Activated T-helper 2 cell treated with anti-CD3 and anti-CD28 coated beads, Interferon-gamma antibody, Interleukin-2, Interleukin-4, amounts not matched to agents 10 μg/mL and 5 μg/mL and 100 μg/mL, durations not matched to agents 14 hours and 24 hours and 36 hours (primary cell): ENCODE data around the gene SH3BGRL3. TPM values are rescaled to one million over a fixed set of nuclear protein-coding genes. Genes with fewer than 3 reads are reported as not detected.
"Not testable (repeated sequence)": the region's sequence is repeated elsewhere in the genome, so short reads cannot be mapped to it uniquely, and the experiment has no call there.

Experiments used
- DNase-seq: peaks from one replicate; pipeline ENCODE4 v3.0.0; 2021; ENCODE audit warnings: low spot score
- H3K27ac Mint-ChIP-seq: one replicate; pipeline ENCODE4 v1.8.0; 2021; ENCODE audit warnings: mixed read lengths
- H3K27me3 Mint-ChIP-seq: one replicate; pipeline ENCODE4 v1.8.0; 2021; ENCODE audit warnings: low read depth, mixed read lengths
- H3K36me3 Mint-ChIP-seq: one replicate; pipeline ENCODE4 v1.8.0; 2021; ENCODE audit warnings: low read depth, mixed read lengths
- H3K4me1 Mint-ChIP-seq: one replicate; pipeline ENCODE4 v1.8.0; 2021; ENCODE audit warnings: low read depth, mixed read lengths
- H3K4me3 Mint-ChIP-seq: one replicate; pipeline ENCODE4 v1.8.0; 2021; ENCODE audit warnings: low read depth, mild to moderate bottlenecking, moderate library complexity, mixed read lengths
- H3K9me3 Mint-ChIP-seq: one replicate; pipeline ENCODE4 v1.8.0; 2021; ENCODE audit warnings: mixed read lengths
- intact Hi-C: fragments of 100-400 bp; cut with micrococcal nuclease; formaldehyde crosslinking; loops from one replicate; pipeline ENCODE4 v1.15.1; 2023
- total RNA-seq: library from RNA; stranded (reverse); gene quantifications from 2 replicates; pipeline ENCODE4 v1.2.3, GENCODE V29; 2022

Gene SH3BGRL3
- total RNA-seq, 1 donor from 2014 or later, result 437 TPM

GRCh38 chr1:26317146-26317545 is 37.3 kb downstream of the SH3BGRL3 start:
- Mint-ChIP-seq H3K27me3 (no peaks in the 10 kb centered on the region), H3K9me3 (no peaks in the 10 kb centered on the region), H3K36me3 (peaks cover 23% of the 10 kb centered on the region), H3K27ac (peak overlapping the region; percentile 94), H3K4me3 (peak overlapping the region; percentile 79), H3K4me1 (peaks cover 49% of the 10 kb centered on the region)
- DNase-seq, result no peak
- intact Hi-C loops, result loop anchor here (1.0 to 10.0 kb wide), 3 partner anchors 9 to 268 kb away; no protein-coding TSS in a partner anchor

GRCh38 chr1:26317612-26318337 is 37.9 kb downstream of the SH3BGRL3 start, which contains the start of gene CD52:
TSS of gene CD52 (plus strand) at chr1:26317958. CDS start at chr1:26318018, 60 bp downstream.
- peak; percentile 78 for DNase-seq
- no peaks in the 10 kb centered on the region for H3K9me3 Mint-ChIP-seq
- H3K27me3 Mint-ChIP-seq, result no peaks in the 10 kb centered on the region
- peaks cover 28% of the 10 kb centered on the region for H3K36me3 Mint-ChIP-seq
- H3K4me1 Mint-ChIP-seq, result peaks cover 50% of the 10 kb centered on the region
- intact Hi-C loops, result loop anchor here (1.0 to 10.0 kb wide), 3 partner anchors 9 to 267 kb away; no protein-coding TSS in a partner anchor
- peak within 1 kb of the TSS; percentile 94 for H3K27ac Mint-ChIP-seq
- peak within 1 kb of the TSS; percentile 79 for H3K4me3 Mint-ChIP-seq

- DNase-seq, result no peak
- peaks cover 36% of the 10 kb centered on the region for H3K36me3 Mint-ChIP-seq
- H3K4me3 Mint-ChIP-seq, result peak overlapping the region; percentile 79
- no peaks in the 10 kb centered on the region for H3K9me3 Mint-ChIP-seq
- no peaks in the 10 kb centered on the region for H3K27me3 Mint-ChIP-seq
- H3K4me1 Mint-ChIP-seq, result peaks cover 56% of the 10 kb centered on the region
- H3K27ac Mint-ChIP-seq, result peak overlapping the region; percentile 94
- intact Hi-C loops, result loop anchor here (1.0 to 10.0 kb wide), 3 partner anchors 59 to 266 kb away; partner anchors contain the start of gene HMGN2
These were observed 38.6 kb downstream of the SH3BGRL3 start for GRCh38 chr1:26318338-26319064.

- Mint-ChIP-seq H3K4me3 (peak overlapping the region; percentile 83), H3K36me3 (peaks cover 49% of the 10 kb centered on the region), H3K27me3 (no peaks in the 10 kb centered on the region), H3K4me1 (peaks cover 38% of the 10 kb centered on the region), H3K9me3 (no peaks in the 10 kb centered on the region), H3K27ac (no peak overlapping the region)
- no peak for DNase-seq
- intact Hi-C loops, result loop anchor here (1.0 to 2.0 kb wide), 4 partner anchors 33 to 152 kb away; partner anchors contain the start of genes C1orf232 and ZNF593
These were observed 41.0 kb downstream of the SH3BGRL3 start for GRCh38 chr1:26320896-26321295.

- Mint-ChIP-seq H3K36me3 (peaks cover 49% of the 10 kb centered on the region), H3K4me1 (peaks cover 35% of the 10 kb centered on the region), H3K27me3 (no peaks in the 10 kb centered on the region), H3K9me3 (no peaks in the 10 kb centered on the region), H3K4me3 (peak overlapping the region; percentile 83), H3K27ac (peak overlapping the region; percentile 95)
- peak; percentile 87 for DNase-seq
- intact Hi-C loops, result loop anchor here (1.0 to 2.0 kb wide), 4 partner anchors 33 to 153 kb away; partner anchors contain the start of genes C1orf232 and ZNF593
These were observed 41.6 kb downstream of the SH3BGRL3 start for GRCh38 chr1:26321315-26322041.

GRCh38 chr1:26322042-26322331 is 42.1 kb downstream of the SH3BGRL3 start:
- intact Hi-C loops, result no loop called here
- DNase-seq, result no peak
- H3K4me1 Mint-ChIP-seq, result peaks cover 34% of the 10 kb centered on the region
- H3K27ac Mint-ChIP-seq, result no peak overlapping the region
- no peaks in the 10 kb centered on the region for H3K9me3 Mint-ChIP-seq
- no peak overlapping the region for H3K4me3 Mint-ChIP-seq
- peaks cover 49% of the 10 kb centered on the region for H3K36me3 Mint-ChIP-seq
- no peaks in the 10 kb centered on the region for H3K27me3 Mint-ChIP-seq

GRCh38 chr1:26323382-26323781 is 43.5 kb downstream of the SH3BGRL3 start:
- H3K4me3 Mint-ChIP-seq, result no peak overlapping the region
- H3K9me3 Mint-ChIP-seq, result no peaks in the 10 kb centered on the region
- no peaks in the 10 kb centered on the region for H3K27me3 Mint-ChIP-seq
- intact Hi-C loops, result no loop called here
- no peak for DNase-seq
- H3K36me3 Mint-ChIP-seq, result peaks cover 49% of the 10 kb centered on the region
- H3K4me1 Mint-ChIP-seq, result peaks cover 23% of the 10 kb centered on the region
- no peak overlapping the region for H3K27ac Mint-ChIP-seq

- H3K4me1 Mint-ChIP-seq, result peaks cover 20% of the 10 kb centered on the region
- peak overlapping the region; percentile 21 for H3K27ac Mint-ChIP-seq
- peaks cover 41% of the 10 kb centered on the region for H3K36me3 Mint-ChIP-seq
- no peak for DNase-seq
- H3K4me3 Mint-ChIP-seq, result no peak overlapping the region
- H3K27me3 Mint-ChIP-seq, result no peaks in the 10 kb centered on the region
- no peaks in the 10 kb centered on the region for H3K9me3 Mint-ChIP-seq
- intact Hi-C loops, result no loop called here
These were observed 44.7 kb downstream of the SH3BGRL3 start for GRCh38 chr1:26324550-26324949.

GRCh38 chr1:26327956-26328362 is 48.1 kb downstream of the SH3BGRL3 start:
- intact Hi-C loops, result no loop called here
- DNase-seq, result no peak
- Mint-ChIP-seq H3K27me3 (peaks cover 1% of the 10 kb centered on the region), H3K4me3 (no peak overlapping the region), H3K27ac (no peak overlapping the region), H3K36me3 (peaks cover 19% of the 10 kb centered on the region), H3K4me1 (peaks cover 4% of the 10 kb centered on the region), H3K9me3 (no peaks in the 10 kb centered on the region)

GRCh38 chr1:26328597-26328996 is 48.7 kb downstream of the SH3BGRL3 start:
- Mint-ChIP-seq H3K36me3 (peaks cover 13% of the 10 kb centered on the region), H3K4me1 (no peaks in the 10 kb centered on the region), H3K9me3 (no peaks in the 10 kb centered on the region), H3K27me3 (peaks cover 1% of the 10 kb centered on the region), H3K4me3 (no peak overlapping the region), H3K27ac (no peak overlapping the region)
- intact Hi-C loops, result no loop called here
- DNase-seq, result no peak

- H3K36me3 Mint-ChIP-seq, H3K27ac Mint-ChIP-seq, H3K4me1 Mint-ChIP-seq, H3K9me3 Mint-ChIP-seq, H3K27me3 Mint-ChIP-seq, DNase-seq, H3K4me3 Mint-ChIP-seq, intact Hi-C loops: not testable (repeated sequence)
These were observed 49.5 kb downstream of the SH3BGRL3 start for GRCh38 chr1:26329380-26329779.

- Mint-ChIP-seq H3K9me3 (no peaks in the 10 kb centered on the region), H3K27me3 (peaks cover 6% of the 10 kb centered on the region), H3K36me3 (no peaks in the 10 kb centered on the region), H3K4me3 (no peak overlapping the region), H3K4me1 (no peaks in the 10 kb centered on the region), H3K27ac (no peak overlapping the region)
- DNase-seq, result no peak
- intact Hi-C loops, result no loop called here
These were observed 50.4 kb downstream of the SH3BGRL3 start for GRCh38 chr1:26330276-26330675.
